Tibial artery (tissue), 4 donors: ENCODE results near the gene RNPS1.

Experiments used
- DNase-seq, 2 donors: peaks; one replicate each; pipeline ENCODE4 v3.0.0-alpha.2; 2019
- H3K27ac ChIP-seq, 2 donors: fragments of 200-600 bp; sonication (generic) in 1 of 2; 1 replicate in 1 of 2; 2 replicates in 1 of 2; pipeline ENCODE4 v1.5.1; 2018 to 2019; ENCODE audit warnings: mild to moderate bottlenecking in 1 of 2
- H3K27me3 ChIP-seq, 2 donors: fragments of 200-600 bp; sonication (generic) in 1 of 2; one replicate each; pipeline versions ENCODE4 v1.5.1 to v1.6.0; 2016 to 2019
- H3K36me3 ChIP-seq, 3 donors: fragments of 200-600 bp; sonication (generic) in 2 of 3; one replicate each; pipeline ENCODE4 v1.5.1; 2016 to 2019; ENCODE audit warnings: mild to moderate bottlenecking in 2 of 3
- H3K4me1 ChIP-seq, 4 donors: fragments of 200-600 bp; sonication (generic) in 2 of 4; 1 replicate in 3 of 4; 2 replicates in 1 of 4; pipeline ENCODE4 v1.5.1; 2016 to 2019
- H3K4me3 ChIP-seq, 2 donors: fragments of 200-600 bp; sonication (generic) in 1 of 2; 1 replicate in 1 of 2; 2 replicates in 1 of 2; pipeline ENCODE4 v1.5.1; 2018 to 2019; ENCODE audit warnings: mild to moderate bottlenecking in 2 of 2
- H3K9me3 ChIP-seq, 3 donors: fragments of 200-600 bp; sonication (generic) in 1 of 3; one replicate each; pipeline ENCODE4 v1.5.1; 2016 to 2019
- intact Hi-C: fragments of 100-400 bp; cut with DNase I; formaldehyde crosslinking; loops from one replicate; pipeline ENCODE4 v1.15.0; 2023; ENCODE audit warnings: low total_unique reads
- TF ChIP-seq, protein P1 (sequence below), 2 experiments: fragments of 200-600 bp in 1 of 2; fragments of 450-650 bp in 1 of 2; IDR thresholded peaks; one replicate each; pipeline ENCODE4 v1.5.1; 2017 to 2019; ENCODE audit warnings: antibody characterized with exemption in 2 of 2, mild to moderate bottlenecking in 1 of 2, moderate library complexity in 1 of 2

RNPS1 gene

GRCh38 chr16:2280461-2280860 is 12.5 kb upstream of the RNPS1 start:
- Histone ChIP-seq H3K9me3 (no peaks in the 10 kb centered on the region), H3K36me3 (peaks cover 14 to 82% (median 62%) of the 10 kb centered on the region in 3 donors), H3K27ac (no peak overlapping the region), H3K27me3 (no peaks in the 10 kb centered on the region), H3K4me3 (no peak overlapping the region), H3K4me1 (no peaks in the 10 kb centered on the region)
- no peak for DNase-seq
- intact Hi-C loops: no loop called here
- TF ChIP-seq, protein P1, sequence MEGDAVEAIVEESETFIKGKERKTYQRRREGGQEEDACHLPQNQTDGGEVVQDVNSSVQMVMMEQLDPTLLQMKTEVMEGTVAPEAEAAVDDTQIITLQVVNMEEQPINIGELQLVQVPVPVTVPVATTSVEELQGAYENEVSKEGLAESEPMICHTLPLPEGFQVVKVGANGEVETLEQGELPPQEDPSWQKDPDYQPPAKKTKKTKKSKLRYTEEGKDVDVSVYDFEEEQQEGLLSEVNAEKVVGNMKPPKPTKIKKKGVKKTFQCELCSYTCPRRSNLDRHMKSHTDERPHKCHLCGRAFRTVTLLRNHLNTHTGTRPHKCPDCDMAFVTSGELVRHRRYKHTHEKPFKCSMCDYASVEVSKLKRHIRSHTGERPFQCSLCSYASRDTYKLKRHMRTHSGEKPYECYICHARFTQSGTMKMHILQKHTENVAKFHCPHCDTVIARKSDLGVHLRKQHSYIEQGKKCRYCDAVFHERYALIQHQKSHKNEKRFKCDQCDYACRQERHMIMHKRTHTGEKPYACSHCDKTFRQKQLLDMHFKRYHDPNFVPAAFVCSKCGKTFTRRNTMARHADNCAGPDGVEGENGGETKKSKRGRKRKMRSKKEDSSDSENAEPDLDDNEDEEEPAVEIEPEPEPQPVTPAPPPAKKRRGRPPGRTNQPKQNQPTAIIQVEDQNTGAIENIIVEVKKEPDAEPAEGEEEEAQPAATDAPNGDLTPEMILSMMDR (IDR thresholded peaks at IDR 0.05): no peak

- no peaks in the 10 kb centered on the region for H3K9me3 ChIP-seq
- TF ChIP-seq, protein P1 (IDR thresholded peaks at IDR 0.05): no peak
- no peaks in the 10 kb centered on the region for H3K4me1 ChIP-seq
- no peaks in the 10 kb centered on the region for H3K27me3 ChIP-seq
- no peak overlapping the region for H3K27ac ChIP-seq
- H3K4me3 ChIP-seq: no peak overlapping the region
- peaks cover 7 to 70% (median 49%) of the 10 kb centered on the region in 3 donors for H3K36me3 ChIP-seq
- DNase-seq: no peak
- intact Hi-C loops: no loop called here
These were observed 11.3 kb upstream of the RNPS1 start for GRCh38 chr16:2278956-2279800.

GRCh38 chr16:2278272-2278608 is 10.3 kb upstream of the RNPS1 start:
- peaks cover 7 to 62% (median 40%) of the 10 kb centered on the region in 3 donors for H3K36me3 ChIP-seq
- H3K9me3 ChIP-seq: no peaks in the 10 kb centered on the region
- TF ChIP-seq, protein P1 (IDR thresholded peaks at IDR 0.05): no peak
- no peak overlapping the region for H3K4me3 ChIP-seq
- H3K27me3 ChIP-seq: no peaks in the 10 kb centered on the region
- no peak for DNase-seq
- intact Hi-C loops: no loop called here
- H3K4me1 ChIP-seq: no peaks in the 10 kb centered on the region
- H3K27ac ChIP-seq: no peak overlapping the region

DNA sequence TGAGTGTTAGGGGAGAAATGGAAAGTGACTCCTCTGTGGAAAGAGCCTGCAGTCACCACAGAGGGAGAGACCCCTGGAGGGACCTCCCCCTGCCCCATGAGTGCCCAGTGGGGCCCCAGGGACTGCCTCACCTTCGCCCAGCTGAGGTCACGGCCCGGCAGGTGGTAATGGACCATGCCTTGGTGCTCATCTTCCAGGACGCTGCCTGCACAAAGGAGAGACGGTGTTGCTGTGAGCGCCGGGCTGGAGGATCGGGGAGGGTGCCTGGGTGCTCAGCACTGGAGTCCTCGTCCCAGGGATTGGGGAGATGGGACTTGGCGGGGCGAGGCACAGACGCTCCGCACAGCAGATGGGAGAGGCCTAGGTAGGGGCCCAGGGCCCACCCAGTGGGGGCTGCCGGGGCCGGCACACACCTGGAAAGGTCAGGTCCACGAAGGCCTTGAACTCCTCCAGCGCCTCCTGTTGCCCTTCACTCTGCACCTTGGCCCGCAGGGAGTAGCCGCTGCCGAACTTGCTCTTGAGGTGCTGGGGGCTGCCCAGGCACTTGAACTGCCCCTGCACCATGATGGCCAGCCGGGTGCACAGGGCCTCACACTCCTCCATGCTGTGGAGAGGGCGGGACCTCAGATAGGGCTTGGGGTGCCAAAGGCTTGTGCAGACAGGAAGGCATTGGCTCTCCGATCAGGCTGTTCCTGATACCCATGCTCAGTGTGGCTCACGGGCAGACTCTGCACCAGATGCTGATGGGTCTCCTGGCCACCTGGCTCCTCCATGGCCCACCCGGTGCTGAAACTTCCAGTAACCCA is 9.7 kb upstream of the RNPS1 start:
- no peak for DNase-seq
- no peaks in the 10 kb centered on the region for H3K27me3 ChIP-seq
- no peaks in the 10 kb centered on the region for H3K4me1 ChIP-seq
- intact Hi-C loops: no loop called here
- peaks cover 7 to 58% (median 36%) of the 10 kb centered on the region in 3 donors for H3K36me3 ChIP-seq
- TF ChIP-seq, protein P1 (IDR thresholded peaks at IDR 0.05): no peak
- no peak overlapping the region for H3K27ac ChIP-seq
- no peak overlapping the region for H3K4me3 ChIP-seq
- H3K9me3 ChIP-seq: no peaks in the 10 kb centered on the region

GRCh38 chr16:2276368-2277195 is 8.7 kb upstream of the RNPS1 start:
- DNase-seq: no peak
- peaks cover 7 to 58% (median 36%) of the 10 kb centered on the region in 3 donors for H3K36me3 ChIP-seq
- no peaks in the 10 kb centered on the region for H3K9me3 ChIP-seq
- no peak overlapping the region for H3K27ac ChIP-seq
- H3K4me3 ChIP-seq: no peak overlapping the region
- no peaks in the 10 kb centered on the region for H3K27me3 ChIP-seq
- intact Hi-C loops: no loop called here
- TF ChIP-seq, protein P1 (IDR thresholded peaks at IDR 0.05): no peak
- H3K4me1 ChIP-seq: no peaks in the 10 kb centered on the region
